HL-60 (cell line): ENCODE measurements around the gene POLR2I.
A peak's percentile ranks its signal among the peaks of the same experiment; 100 is the strongest.

Experiments used
- DNase-seq, 2 experiments: peaks; one replicate each; pipeline ENCODE4 v3.0.0-alpha.2; 2010 to 2020; ENCODE audit warnings: low read depth in 1 of 2, low spot score in 1 of 2
- H3K27ac ChIP-seq: fragments of 250-450 bp; sonication (Bioruptor Pico); replicated peaks from 2 replicates; pipeline ENCODE4 v1.5.1; 2020; ENCODE audit warnings: mild to moderate bottlenecking, moderate library complexity
- H3K27me3 ChIP-seq: fragments of 250-450 bp; sonication (Bioruptor Pico); 2 replicates; pipeline ENCODE4 v1.5.1; 2021; ENCODE audit warnings: mild to moderate bottlenecking, moderate library complexity; ENCODE audit not compliant: insufficient read depth, poor library complexity, severe bottlenecking
- H3K4me3 ChIP-seq: replicated peaks from 2 replicates; pipeline ENCODE4 v1.5.1; 2011; ENCODE audit warnings: mild to moderate bottlenecking, control low read depth, low read length; ENCODE audit not compliant: insufficient read depth
- CTCF ChIP-seq: IDR thresholded peaks from one replicate; pipeline ENCODE4 v1.5.1; 2011; ENCODE audit warnings: low read length, control low read depth, inconsistent platforms; ENCODE audit not compliant: insufficient read depth
- GABPA ChIP-seq: IDR thresholded peaks from 2 replicates; pipeline ENCODE4 v1.6.1; 2012; ENCODE audit warnings: low read depth
- POLR2AphosphoS5 ChIP-seq: IDR thresholded peaks from 2 replicates; pipeline ENCODE4 v1.6.1; 2012; ENCODE audit warnings: low read depth
- REST ChIP-seq: IDR thresholded peaks from 2 replicates; pipeline ENCODE4 v1.6.1; 2012; ENCODE audit warnings: low read depth; ENCODE audit not compliant: insufficient replicate concordance
- SPI1 ChIP-seq: IDR thresholded peaks from 2 replicates; pipeline ENCODE4 v1.6.1; 2012; ENCODE audit warnings: low read depth, mild to moderate bottlenecking, borderline replicate concordance

Gene POLR2I

GRCh38 chr19:36113425-36113824, 1.2 kb downstream of the POLR2I start:
- Histone ChIP-seq H3K27me3 (no peaks in the 10 kb centered on the region), H3K27ac (no peak overlapping the region), H3K4me3 (peak overlapping the region; percentile 97)
- TF ChIP-seq CTCF (no peak), SPI1 (no peak), GABPA (no peak), POLR2AphosphoS5 (no peak), REST (no peak)
- no peak for DNase-seq

GRCh38 chr19:36112678-36113077, 2.0 kb downstream of the POLR2I start:
- no peak overlapping the region for H3K4me3 ChIP-seq
- DNase-seq = no peak

GRCh38 chr19:36111200-36111539, 3.5 kb downstream of the POLR2I start:
- no peak for DNase-seq
- no peak overlapping the region for H3K27ac ChIP-seq
- no peak overlapping the region for H3K4me3 ChIP-seq
- no peaks in the 10 kb centered on the region for H3K27me3 ChIP-seq
- TF ChIP-seq POLR2AphosphoS5 (no peak), SPI1 (no peak), CTCF (no peak), REST (no peak), GABPA (no peak)

More at GRCh38 chr19:36112678-36113077, 2.0 kb downstream of the POLR2I start:
- no peak for TF ChIP-seq GABPA
- no peak for TF ChIP-seq POLR2AphosphoS5
- TF ChIP-seq CTCF = no peak
- no peak for TF ChIP-seq REST
- TF ChIP-seq SPI1 = no peak
- H3K27me3 ChIP-seq = no peaks in the 10 kb centered on the region
- H3K27ac ChIP-seq = no peak overlapping the region
